Adipocyte (in vitro differentiated cells): ENCODE data around the gene AXIN2.

Experiments
- DNase-seq: peaks from one replicate; pipeline ENCODE4 v3.0.0-alpha.2; 2015; ENCODE audit warnings: low read depth
- H3K27me3 ChIP-seq: replicated peaks from 2 replicates; pipeline ENCODE4 v1.7.0; 2013; ENCODE audit warnings: mild to moderate bottlenecking, low read length, moderate library complexity; ENCODE audit not compliant: control insufficient read depth, insufficient read depth
- H3K36me3 ChIP-seq: 2 replicates; pipeline ENCODE4 v1.7.0; 2013; ENCODE audit warnings: low read length, mild to moderate bottlenecking, moderate library complexity; ENCODE audit not compliant: control insufficient read depth, insufficient read depth, severe bottlenecking
- H3K4me1 ChIP-seq: 2 replicates; pipeline ENCODE4 v1.7.0; 2013; ENCODE audit warnings: mild to moderate bottlenecking, low read length, moderate library complexity; ENCODE audit not compliant: control insufficient read depth, insufficient read depth
- H3K4me3 ChIP-seq: 2 replicates; pipeline ENCODE4 v1.7.0; 2013; ENCODE audit warnings: mild to moderate bottlenecking, low read length, moderate library complexity
- H3K9ac ChIP-seq: 2 replicates; pipeline ENCODE4 v1.7.0; 2013; ENCODE audit warnings: mild to moderate bottlenecking, low read length, moderate library complexity
- H3K9me3 ChIP-seq: 2 replicates; pipeline ENCODE4 v1.7.0; 2013; ENCODE audit warnings: mild to moderate bottlenecking, low read length, moderate library complexity; ENCODE audit not compliant: control insufficient read depth

Gene AXIN2

DNA sequence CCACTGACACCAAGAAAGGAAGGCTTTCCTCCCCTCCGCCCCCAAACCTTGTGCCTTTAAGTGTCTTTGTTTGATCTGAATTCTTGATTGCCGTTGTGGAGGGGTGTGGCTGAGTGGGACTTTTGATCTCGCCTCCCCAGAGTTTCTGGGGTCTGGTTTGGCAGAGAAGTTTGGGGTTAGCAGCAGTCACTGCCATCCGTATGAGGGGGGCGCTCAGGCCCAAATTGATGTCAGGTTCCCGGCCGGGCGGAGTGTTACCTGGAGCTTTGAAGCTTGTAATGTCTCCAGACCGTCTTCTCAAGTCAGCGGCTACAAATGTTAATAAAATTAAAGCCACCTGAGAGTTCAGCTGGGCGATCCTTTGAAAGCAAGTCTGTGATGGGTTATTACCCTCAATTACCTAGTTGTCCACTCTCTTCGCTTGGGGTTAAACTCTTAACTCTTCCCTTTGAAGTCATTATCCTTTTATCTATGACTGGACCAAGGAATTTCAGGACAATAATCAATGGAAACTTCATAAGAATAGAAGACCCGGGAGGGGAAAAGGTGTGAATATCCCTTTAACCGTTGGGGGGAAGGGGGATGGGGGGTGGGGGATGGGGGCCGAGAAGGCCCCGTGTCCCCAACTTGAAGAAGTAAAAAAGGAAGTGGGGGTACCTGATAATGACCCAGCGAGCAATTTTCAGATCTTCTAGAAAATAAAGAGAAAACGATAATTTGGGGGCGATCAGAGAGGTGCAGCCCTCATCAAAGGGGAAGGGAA is 31.8 kb upstream of the AXIN2 start:
- H3K4me1 ChIP-seq, result peaks cover 8% of the 10 kb centered on the region
- DNase-seq, result no peak
- no peaks in the 10 kb centered on the region for H3K9me3 ChIP-seq
- H3K4me3 ChIP-seq, result peak overlapping the region; percentile 71
- no peak overlapping the region for H3K9ac ChIP-seq
- no peaks in the 10 kb centered on the region for H3K27me3 ChIP-seq
- H3K36me3 ChIP-seq, result no peaks in the 10 kb centered on the region

DNA sequence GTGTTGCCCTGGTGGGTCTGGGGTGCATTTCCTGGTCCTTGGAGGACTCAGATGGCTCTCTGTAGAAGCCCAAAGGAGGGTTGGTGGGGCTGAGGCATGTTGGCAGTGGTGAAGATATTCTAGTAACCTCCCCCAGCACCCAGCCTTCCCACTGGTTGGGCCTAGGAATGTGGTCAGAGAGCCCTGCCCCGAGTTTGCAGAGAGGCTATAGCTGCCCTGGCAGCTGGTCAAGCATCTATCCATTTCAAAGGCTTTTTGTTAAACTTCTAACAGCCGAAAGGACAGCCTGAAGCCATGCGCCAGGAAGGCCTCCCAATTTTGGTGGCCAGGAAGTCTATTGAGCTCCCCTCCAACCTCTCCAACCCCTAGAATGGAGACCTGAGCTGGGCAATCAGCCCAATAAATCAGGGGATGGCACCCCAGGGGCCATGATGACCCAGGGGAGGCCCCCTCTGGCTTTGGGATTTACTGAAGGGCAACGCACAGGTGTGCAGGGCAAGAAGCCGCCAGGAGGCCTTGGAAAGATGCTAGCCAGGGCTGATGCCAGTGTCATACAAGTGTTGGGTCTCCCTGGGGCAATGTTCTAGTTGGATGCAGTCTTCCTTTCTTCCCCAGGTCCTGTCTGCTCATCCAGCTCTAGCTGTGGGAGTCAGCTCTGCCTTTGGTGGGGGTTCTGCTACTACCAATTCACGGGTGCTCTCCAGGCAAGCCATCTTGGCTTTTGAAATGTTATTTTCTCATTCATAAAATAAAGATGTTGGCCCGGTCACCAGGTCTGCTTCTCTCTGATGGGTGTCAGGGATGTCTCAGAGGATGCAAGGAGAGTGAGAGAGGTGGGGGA is 30.9 kb upstream of the AXIN2 start:
- Histone ChIP-seq H3K4me3 (no peak overlapping the region), H3K9ac (no peak overlapping the region), H3K36me3 (no peaks in the 10 kb centered on the region), H3K9me3 (no peaks in the 10 kb centered on the region), H3K27me3 (no peaks in the 10 kb centered on the region), H3K4me1 (peaks cover 12% of the 10 kb centered on the region)
- no peak for DNase-seq

DNA sequence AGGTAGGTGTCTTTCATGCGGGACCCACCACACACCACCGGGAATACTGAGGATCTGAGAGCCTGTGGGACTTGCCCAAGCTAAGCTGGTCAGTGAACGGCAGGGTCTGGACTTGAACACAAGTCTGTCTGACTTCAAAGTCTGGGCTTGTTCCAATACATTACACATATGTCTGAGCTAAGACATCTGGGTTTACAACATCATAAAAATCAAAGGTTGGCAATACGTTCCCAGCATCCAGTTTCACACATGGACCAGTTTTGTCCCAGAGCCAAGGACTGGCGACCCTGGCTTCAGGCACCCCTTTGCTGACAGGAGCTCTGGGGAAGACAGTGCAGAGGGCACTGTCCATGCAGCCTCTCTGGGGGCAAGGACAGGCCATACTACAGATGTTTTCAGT is 27.9 kb upstream of the AXIN2 start:
- Histone ChIP-seq H3K9ac (no peak overlapping the region), H3K36me3 (no peaks in the 10 kb centered on the region), H3K27me3 (no peaks in the 10 kb centered on the region), H3K4me3 (no peak overlapping the region), H3K9me3 (no peaks in the 10 kb centered on the region), H3K4me1 (peaks cover 23% of the 10 kb centered on the region)
- peak; percentile 6 for DNase-seq

DNA sequence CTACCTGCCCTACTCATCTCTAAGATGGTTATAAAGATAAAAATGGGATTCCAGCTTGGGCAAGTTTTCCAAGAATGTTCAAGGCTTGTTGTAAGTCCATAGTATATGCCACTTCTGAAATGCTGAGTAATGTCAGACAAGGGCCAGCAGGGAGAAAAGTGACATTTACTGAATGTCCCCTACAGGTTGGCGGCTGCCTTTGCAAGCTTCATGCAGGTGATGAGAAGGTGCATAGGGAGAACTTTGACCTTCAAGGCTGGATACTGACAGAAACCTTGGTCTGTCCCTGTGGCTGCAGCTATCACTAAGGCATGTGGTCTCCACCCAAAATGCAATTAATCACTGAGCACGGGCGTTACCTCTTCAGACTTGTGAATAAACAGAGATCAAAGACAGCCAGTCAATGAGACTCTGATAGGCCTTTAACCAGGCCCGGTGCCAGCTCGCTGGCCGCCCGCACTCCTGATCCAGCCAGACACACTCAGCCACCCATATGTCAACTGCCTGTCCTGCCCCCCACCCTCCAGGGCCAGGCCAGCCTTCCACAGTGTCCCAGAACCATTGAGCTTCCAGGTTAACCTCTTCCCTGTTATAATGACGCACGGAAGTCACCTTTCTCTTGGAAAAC is 26.8 kb upstream of the AXIN2 start:
- Histone ChIP-seq H3K4me1 (peaks cover 19% of the 10 kb centered on the region), H3K36me3 (no peaks in the 10 kb centered on the region), H3K9ac (no peak overlapping the region), H3K4me3 (no peak overlapping the region), H3K9me3 (no peaks in the 10 kb centered on the region), H3K27me3 (no peaks in the 10 kb centered on the region)
- DNase-seq, result no peak

DNA sequence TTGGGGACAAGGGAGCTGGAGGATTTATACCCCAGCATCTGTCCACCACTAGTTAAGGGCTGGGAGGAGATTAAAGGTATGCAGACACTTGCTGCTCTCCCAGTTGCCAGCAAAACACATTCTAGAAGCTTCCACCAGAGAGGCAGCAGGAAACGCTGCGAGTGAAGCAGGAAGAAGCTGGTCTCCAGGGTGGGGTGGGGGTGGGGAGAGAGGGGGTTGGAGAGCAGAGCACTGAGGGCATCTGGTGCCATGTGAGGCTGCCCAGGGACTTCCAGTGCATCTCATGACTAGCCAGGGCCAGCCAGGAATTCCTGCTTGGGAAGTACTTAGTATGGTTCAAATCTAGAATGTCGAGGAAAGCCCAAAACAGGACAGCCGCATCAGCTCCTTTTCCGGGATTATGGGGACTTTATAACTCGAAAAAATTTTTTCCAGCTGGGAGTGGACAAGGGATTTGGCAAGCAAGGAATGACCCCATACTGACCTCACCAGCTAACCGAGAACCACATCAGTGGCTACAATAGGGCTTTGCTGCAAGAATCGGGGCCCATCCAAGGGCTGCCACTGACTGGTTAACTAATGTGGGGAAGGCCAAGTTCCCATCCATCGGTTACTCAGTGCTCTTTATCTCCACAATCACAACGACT is 26.2 kb upstream of the AXIN2 start:
- Histone ChIP-seq H3K9me3 (no peaks in the 10 kb centered on the region), H3K9ac (no peak overlapping the region)

DNA sequence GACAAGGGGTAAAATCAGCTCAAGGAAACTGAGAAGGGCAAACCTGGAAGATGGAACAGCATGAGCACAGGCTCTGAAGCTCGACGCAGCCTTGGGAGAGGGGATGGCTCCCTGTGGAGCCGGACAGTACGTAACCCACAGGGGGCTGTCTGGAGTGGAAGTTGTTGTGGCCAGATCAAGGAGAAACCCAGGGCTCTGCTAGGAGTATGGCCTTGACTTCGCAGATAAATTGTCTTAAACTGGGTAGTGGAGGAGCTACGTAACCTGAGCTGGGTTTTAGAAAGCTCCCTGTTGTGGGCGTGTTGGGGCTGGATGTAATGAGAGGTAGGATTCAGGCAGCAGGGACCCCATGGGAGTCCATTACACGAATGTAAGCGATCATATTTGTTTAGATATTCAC is 25.5 kb upstream of the AXIN2 start:
- no peaks in the 10 kb centered on the region for H3K27me3 ChIP-seq
- no peaks in the 10 kb centered on the region for H3K9me3 ChIP-seq
- peaks cover 19% of the 10 kb centered on the region for H3K4me1 ChIP-seq
- no peak overlapping the region for H3K9ac ChIP-seq
- no peak overlapping the region for H3K4me3 ChIP-seq
- no peak for DNase-seq
- no peaks in the 10 kb centered on the region for H3K36me3 ChIP-seq

More for the DNA sequence above, 26.2 kb upstream of the AXIN2 start:
- H3K27me3 ChIP-seq, result no peaks in the 10 kb centered on the region
- peaks cover 19% of the 10 kb centered on the region for H3K4me1 ChIP-seq
- H3K4me3 ChIP-seq, result no peak overlapping the region
- H3K36me3 ChIP-seq, result no peaks in the 10 kb centered on the region
- DNase-seq, result no peak

DNA sequence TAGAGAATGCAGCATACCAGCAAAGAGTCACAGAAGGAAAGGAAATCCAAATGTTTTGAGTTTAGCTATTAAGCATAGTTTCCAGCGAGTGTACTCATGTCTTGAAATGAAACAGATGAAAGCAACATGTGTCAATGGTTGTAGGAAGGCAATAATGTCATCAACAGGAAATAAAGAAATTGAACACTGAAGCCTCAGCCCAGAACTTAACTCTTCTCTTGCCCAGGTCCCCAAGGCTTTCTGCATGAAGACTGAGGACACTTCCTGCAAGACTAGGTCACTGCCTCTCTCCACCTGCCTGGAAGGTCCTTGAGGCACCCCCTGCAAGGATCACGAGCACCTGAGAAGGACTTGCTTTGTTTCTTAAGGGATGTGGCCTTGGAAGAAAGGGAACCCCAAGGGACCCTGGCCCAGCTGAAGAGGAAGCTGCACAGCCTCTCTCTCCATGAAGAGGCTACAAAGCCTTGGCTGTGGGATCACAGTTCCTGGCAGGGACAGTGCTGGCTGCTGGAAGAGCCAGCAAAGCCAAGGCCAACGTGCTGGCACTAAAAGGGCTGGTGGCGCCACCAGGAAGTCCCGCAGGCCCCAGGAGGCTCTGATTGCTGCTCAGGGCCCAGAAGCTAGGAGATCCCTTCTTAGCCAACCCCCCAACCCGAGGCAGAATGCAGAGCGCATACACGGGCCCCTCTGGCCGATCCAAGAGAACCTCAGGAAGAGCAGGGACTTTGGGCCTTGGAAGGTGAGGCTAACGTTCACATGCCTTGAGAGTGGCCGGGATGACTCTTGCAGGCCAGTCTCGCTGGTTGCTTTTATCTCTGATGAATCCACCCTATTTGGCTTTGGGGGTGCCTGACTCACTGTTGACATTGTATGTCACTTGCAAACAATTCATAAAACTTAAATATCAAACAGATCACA is 23.4 kb upstream of the AXIN2 start:
- no peaks in the 10 kb centered on the region for H3K27me3 ChIP-seq
- peak; percentile 41 for DNase-seq
- no peaks in the 10 kb centered on the region for H3K36me3 ChIP-seq
- no peak overlapping the region for H3K9ac ChIP-seq
- H3K4me3 ChIP-seq, result no peak overlapping the region
- H3K4me1 ChIP-seq, result peaks cover 19% of the 10 kb centered on the region
- H3K9me3 ChIP-seq, result no peaks in the 10 kb centered on the region

DNA sequence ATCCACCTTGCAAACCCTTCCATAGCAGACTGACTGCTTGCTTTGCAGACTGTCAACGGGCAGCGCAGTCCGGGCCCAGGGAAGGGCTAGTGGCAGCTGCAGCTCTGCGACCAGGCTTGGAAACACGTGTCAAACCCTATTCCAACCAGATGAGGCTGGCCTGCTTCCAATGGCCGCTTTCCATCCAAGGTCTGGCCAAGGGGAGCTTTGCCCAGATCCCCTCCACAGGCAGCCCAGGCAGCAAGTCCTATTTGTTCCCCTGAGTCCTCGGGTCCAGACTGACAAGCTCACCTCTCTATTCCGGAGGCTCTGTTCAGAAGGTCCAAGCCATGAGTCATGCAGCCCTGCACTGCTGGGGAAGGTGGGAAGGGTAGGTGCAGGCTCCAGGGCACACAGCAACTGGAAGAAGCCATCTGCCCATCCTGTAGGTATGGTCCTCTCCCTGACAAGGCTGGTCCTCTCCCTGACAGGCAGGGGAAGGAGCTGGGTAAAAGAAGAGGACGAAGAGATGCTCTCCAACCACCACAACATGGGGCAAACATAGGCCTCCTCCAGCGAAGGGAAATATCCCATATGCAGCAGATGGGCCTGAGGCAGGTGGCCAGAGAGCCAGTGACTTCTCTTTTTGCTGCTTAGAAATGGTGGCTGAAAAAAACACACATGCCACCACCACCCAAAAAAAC is 22.6 kb upstream of the AXIN2 start:
- Histone ChIP-seq H3K9ac (no peak overlapping the region), H3K27me3 (no peaks in the 10 kb centered on the region), H3K9me3 (no peaks in the 10 kb centered on the region), H3K4me1 (peaks cover 19% of the 10 kb centered on the region), H3K4me3 (no peak overlapping the region), H3K36me3 (no peaks in the 10 kb centered on the region)
- peak; percentile 4 for DNase-seq

DNA sequence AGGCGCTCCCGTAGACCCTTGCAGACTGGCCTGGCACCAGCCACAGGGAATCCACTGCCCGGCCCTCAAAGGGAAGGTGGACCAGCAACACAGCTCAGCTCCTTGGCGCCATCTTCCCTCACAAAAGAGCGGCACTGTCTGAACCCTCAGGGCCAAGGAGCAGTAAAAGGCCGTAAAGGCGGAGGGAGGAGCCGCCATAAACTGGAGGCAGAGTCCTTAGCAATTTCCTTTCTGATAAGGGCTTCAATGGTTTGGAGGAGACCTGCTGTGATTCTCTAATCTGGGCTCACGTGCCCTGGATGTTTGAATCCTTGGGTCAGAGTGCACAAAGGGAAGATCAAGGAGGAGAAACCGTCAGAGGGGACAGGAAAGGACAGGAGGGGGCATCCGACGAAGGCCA is 15.5 kb upstream of the AXIN2 start:
- no peak overlapping the region for H3K4me3 ChIP-seq
- H3K9ac ChIP-seq, result no peak overlapping the region
- H3K36me3 ChIP-seq, result no peaks in the 10 kb centered on the region
- no peaks in the 10 kb centered on the region for H3K9me3 ChIP-seq
- no peak for DNase-seq
- no peaks in the 10 kb centered on the region for H3K4me1 ChIP-seq
- no peaks in the 10 kb centered on the region for H3K27me3 ChIP-seq

DNA sequence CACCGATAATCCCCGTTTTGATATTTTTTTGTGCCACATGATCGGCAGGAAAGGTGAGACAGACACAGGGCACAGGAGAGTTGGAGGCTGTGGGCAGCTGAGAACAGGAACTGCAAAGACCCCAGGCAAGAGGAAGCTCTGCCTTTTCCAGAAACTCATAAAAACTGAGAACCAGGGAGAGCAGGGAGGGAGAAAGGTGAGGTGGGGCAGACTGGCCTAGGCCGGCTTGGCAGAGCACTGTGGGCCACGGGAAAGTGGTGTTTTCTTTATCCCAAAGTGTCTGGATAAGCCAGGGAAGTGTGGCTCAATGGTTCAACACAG is 11.8 kb upstream of the AXIN2 start:
- Histone ChIP-seq H3K9me3 (no peaks in the 10 kb centered on the region), H3K36me3 (no peaks in the 10 kb centered on the region), H3K4me1 (no peaks in the 10 kb centered on the region), H3K27me3 (no peaks in the 10 kb centered on the region), H3K4me3 (no peak overlapping the region), H3K9ac (no peak overlapping the region)
- no peak for DNase-seq
